Subcutaneous abdominal adipose tissue (tissue), 5 donors: Measurements from ENCODE around the gene CYP46A1.

Experiments used
- H3K27ac ChIP-seq: one replicate; pipeline ENCODE4 v1.7.0; 2013; ENCODE audit warnings: low read depth, mild to moderate bottlenecking, inconsistent platforms, low read length, moderate library complexity
- H3K27me3 ChIP-seq, 5 donors: one replicate each; pipeline ENCODE4 v1.7.0; 2013; ENCODE audit warnings: low read length in 5 of 5, inconsistent platforms in 1 of 5; ENCODE audit not compliant: control insufficient read depth in 5 of 5, insufficient read depth in 4 of 5
- H3K36me3 ChIP-seq, 5 donors: one replicate each; pipeline ENCODE4 v1.7.0; 2013; ENCODE audit warnings: low read length in 5 of 5; ENCODE audit not compliant: control insufficient read depth in 5 of 5, insufficient read depth in 5 of 5
- H3K4me1 ChIP-seq, 5 donors: one replicate each; pipeline ENCODE4 v1.7.0; 2013; ENCODE audit warnings: low read length in 5 of 5, mild to moderate bottlenecking in 3 of 5, moderate library complexity in 1 of 5; ENCODE audit not compliant: control insufficient read depth in 5 of 5, insufficient read depth in 5 of 5
- H3K4me3 ChIP-seq, 5 donors: one replicate each; pipeline ENCODE4 v1.7.0; 2013; ENCODE audit warnings: low read length in 5 of 5, low read depth in 1 of 5
- H3K9ac ChIP-seq, 5 donors: one replicate each; pipeline ENCODE4 v1.7.0; 2013; ENCODE audit warnings: low read length in 5 of 5, mild to moderate bottlenecking in 4 of 5, moderate library complexity in 3 of 5
- H3K9me3 ChIP-seq, 5 donors: one replicate each; pipeline ENCODE4 v1.7.0; 2013; ENCODE audit warnings: low read length in 5 of 5; ENCODE audit not compliant: control insufficient read depth in 5 of 5
- donor health status: healthy.
- donor health status: healthy.
- donor health status: healthy.
- donor health status: healthy.
- donor health status: healthy.

CYP46A1 gene

GRCh38 chr14:99741227-99741976, 57.3 kb downstream of the CYP46A1 start:
- Histone ChIP-seq H3K9me3 (no peaks in the 10 kb centered on the region), H3K27me3 (peaks cover 0 to 13% (median 9%) of the 10 kb centered on the region in 5 donors), H3K9ac (peak overlapping the region in 1 of 5 donors; percentile 46), H3K4me3 (no peak overlapping the region), H3K36me3 (no peaks in the 10 kb centered on the region), H3K4me1 (peaks cover 3 to 60% (median 29%) of the 10 kb centered on the region in 5 donors), H3K27ac (no peak overlapping the region)

GRCh38 chr14:99742074-99742473, 58.0 kb downstream of the CYP46A1 start:
- Histone ChIP-seq H3K27me3 (peaks cover 0 to 13% (median 7%) of the 10 kb centered on the region in 5 donors), H3K4me1 (peaks cover 2 to 60% (median 29%) of the 10 kb centered on the region in 5 donors), H3K4me3 (no peak overlapping the region), H3K9me3 (no peaks in the 10 kb centered on the region), H3K27ac (no peak overlapping the region), H3K36me3 (no peaks in the 10 kb centered on the region), H3K9ac (no peak overlapping the region)

- peaks cover 0 to 61% (median 25%) of the 10 kb centered on the region in 5 donors for H3K4me1 ChIP-seq
- H3K27ac ChIP-seq = no peak overlapping the region
- no peaks in the 10 kb centered on the region for H3K36me3 ChIP-seq
- H3K9ac ChIP-seq = no peak overlapping the region
- H3K9me3 ChIP-seq = no peaks in the 10 kb centered on the region
- peaks cover 0 to 13% (median 5%) of the 10 kb centered on the region in 5 donors for H3K27me3 ChIP-seq
- H3K4me3 ChIP-seq = no peak overlapping the region
These were observed 58.7 kb downstream of the CYP46A1 start for GRCh38 chr14:99742509-99743487.

GRCh38 chr14:99744199-99744872, 60.2 kb downstream of the CYP46A1 start:
- Histone ChIP-seq H3K9ac (no peak overlapping the region), H3K27me3 (peaks cover 0 to 13% (median 5%) of the 10 kb centered on the region in 5 donors), H3K9me3 (no peaks in the 10 kb centered on the region), H3K27ac (no peak overlapping the region), H3K4me1 (peaks cover 0 to 52% (median 24%) of the 10 kb centered on the region in 5 donors), H3K36me3 (no peaks in the 10 kb centered on the region), H3K4me3 (no peak overlapping the region)

GRCh38 chr14:99744873-99745224, 60.8 kb downstream of the CYP46A1 start:
- Histone ChIP-seq H3K36me3 (no peaks in the 10 kb centered on the region), H3K9ac (no peak overlapping the region), H3K27ac (no peak overlapping the region), H3K27me3 (peaks cover 0 to 13% (median 7%) of the 10 kb centered on the region in 5 donors), H3K4me3 (no peak overlapping the region), H3K4me1 (peaks cover 2 to 52% (median 30%) of the 10 kb centered on the region in 5 donors), H3K9me3 (no peaks in the 10 kb centered on the region)

DNA sequence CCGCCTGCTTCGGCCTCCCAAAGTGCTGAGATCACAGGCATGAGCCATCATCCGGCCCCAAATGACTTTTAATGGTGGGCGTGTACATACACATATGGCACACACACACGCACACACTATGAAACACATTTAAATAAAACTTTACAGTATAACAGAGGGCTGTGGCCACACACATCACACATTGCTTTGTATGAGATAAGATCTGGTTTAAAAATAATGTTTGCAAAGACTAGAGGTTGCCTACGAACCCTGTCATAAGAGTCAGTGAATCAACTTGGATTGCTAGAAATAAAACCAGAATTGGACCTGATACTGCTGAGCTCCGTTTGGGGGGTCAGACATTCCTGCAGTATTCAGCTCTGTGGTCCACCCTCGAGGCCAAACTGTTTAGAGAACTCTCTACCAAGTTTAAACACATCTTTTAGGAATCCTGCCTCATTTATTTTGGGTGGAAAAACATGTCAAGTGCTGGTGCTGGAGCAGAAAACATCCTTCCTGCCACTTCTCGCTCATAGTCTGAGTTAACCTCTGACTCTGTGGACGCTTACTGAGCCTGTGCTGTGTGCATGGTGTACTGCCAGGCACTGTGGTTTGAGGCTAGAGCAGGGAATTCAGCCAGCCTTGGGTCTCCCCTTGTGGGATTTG, 61.3 kb downstream of the CYP46A1 start:
- peaks cover 2 to 51% (median 35%) of the 10 kb centered on the region in 5 donors for H3K4me1 ChIP-seq
- H3K4me3 ChIP-seq = no peak overlapping the region
- H3K36me3 ChIP-seq = no peaks in the 10 kb centered on the region
- H3K27me3 ChIP-seq = peaks cover 0 to 18% (median 11%) of the 10 kb centered on the region in 5 donors
- H3K9ac ChIP-seq = no peak overlapping the region
- peak overlapping the region; percentile 27 for H3K27ac ChIP-seq
- no peaks in the 10 kb centered on the region for H3K9me3 ChIP-seq

DNA sequence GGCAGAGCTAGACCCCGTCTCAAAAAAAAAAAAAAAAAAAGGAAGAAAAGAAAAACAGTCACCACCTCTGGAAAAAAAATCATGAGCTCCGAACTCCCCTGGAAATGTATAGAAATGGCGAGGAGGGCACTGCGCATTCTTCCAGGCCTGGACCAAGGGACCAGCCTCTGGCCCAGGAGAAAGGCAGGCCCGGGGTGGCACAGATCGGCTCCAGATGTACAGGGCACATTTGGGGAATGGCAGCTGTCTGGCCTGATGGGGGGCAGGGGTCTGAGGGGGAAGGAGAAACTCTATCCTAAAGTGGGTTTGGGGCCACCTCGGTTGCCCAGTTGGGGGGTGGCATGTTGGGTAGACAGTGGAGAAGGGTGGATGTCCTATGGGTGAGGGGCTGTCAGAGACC, 63.1 kb downstream of the CYP46A1 start:
- Histone ChIP-seq H3K27me3 (peaks cover 0 to 28% (median 20%) of the 10 kb centered on the region in 5 donors), H3K9me3 (no peaks in the 10 kb centered on the region), H3K9ac (no peak overlapping the region), H3K4me3 (no peak overlapping the region), H3K27ac (peak overlapping the region; percentile 37), H3K4me1 (peaks cover 2 to 47% (median 37%) of the 10 kb centered on the region in 5 donors), H3K36me3 (no peaks in the 10 kb centered on the region)

- no peaks in the 10 kb centered on the region for H3K9me3 ChIP-seq
- peaks cover 0 to 29% (median 20%) of the 10 kb centered on the region in 5 donors for H3K27me3 ChIP-seq
- H3K4me3 ChIP-seq = no peak overlapping the region
- H3K9ac ChIP-seq = no peak overlapping the region
- peak overlapping the region; percentile 37 for H3K27ac ChIP-seq
- no peaks in the 10 kb centered on the region for H3K36me3 ChIP-seq
- H3K4me1 ChIP-seq = peaks cover 2 to 53% (median 43%) of the 10 kb centered on the region in 5 donors
These were observed 63.7 kb downstream of the CYP46A1 start for GRCh38 chr14:99747582-99748330.

- Histone ChIP-seq H3K27me3 (peaks cover 0 to 31% (median 20%) of the 10 kb centered on the region in 5 donors), H3K4me1 (peaks cover 2 to 60% (median 48%) of the 10 kb centered on the region in 5 donors), H3K4me3 (no peak overlapping the region), H3K9ac (no peak overlapping the region), H3K27ac (no peak overlapping the region), H3K9me3 (no peaks in the 10 kb centered on the region), H3K36me3 (no peaks in the 10 kb centered on the region)
These were observed 64.4 kb downstream of the CYP46A1 start for GRCh38 chr14:99748529-99748928.
